ENCODE data around the gene CSPG4.
"Not testable (repeated sequence)": the region's sequence is repeated elsewhere in the genome, so short reads cannot be mapped to it uniquely, and the experiment has no call there.

Gene CSPG4

DNA sequence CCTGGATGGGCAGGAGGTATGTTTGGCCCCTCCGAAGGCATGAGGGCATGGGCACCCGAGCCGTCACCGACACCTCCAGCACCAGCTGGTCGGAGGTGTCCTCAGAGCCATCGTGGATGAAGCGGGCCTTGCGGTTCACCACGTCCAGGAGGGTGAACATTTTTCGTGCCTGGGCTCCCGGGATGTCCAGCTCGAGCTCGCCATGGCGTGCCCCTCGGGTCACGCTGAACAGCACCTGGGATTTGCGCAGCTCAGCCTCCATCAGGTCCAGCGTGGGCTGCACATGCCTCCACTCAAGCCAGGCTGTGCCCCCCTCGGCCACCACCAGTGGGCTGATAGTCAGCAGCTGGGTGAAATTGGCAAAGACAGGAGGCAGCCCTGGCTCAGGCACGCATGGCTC is 23.2 kb downstream of the CSPG4 start:
- not testable (repeated sequence) for DNase-seq

DNA sequence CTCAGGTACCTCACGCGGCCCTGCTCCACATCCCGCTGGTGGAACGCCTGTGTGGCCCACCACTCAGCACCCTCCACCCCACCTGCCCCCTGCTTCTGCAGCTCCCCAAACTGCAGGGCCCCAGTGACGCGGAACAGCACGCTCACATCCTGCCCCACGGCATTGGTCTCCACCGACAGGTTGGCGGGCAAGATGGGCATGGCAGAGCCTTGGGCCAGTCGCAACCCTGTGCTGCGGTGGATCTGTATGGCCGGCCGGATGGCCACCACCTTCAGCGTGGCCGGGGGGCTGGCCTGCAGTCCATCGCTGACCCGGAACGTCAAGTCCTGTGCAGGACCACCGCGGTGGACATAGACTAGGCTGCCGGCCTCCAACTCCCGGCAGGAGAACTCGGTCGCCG is 23.8 kb downstream of the CSPG4 start:
- no peak for DNase-seq

DNA sequence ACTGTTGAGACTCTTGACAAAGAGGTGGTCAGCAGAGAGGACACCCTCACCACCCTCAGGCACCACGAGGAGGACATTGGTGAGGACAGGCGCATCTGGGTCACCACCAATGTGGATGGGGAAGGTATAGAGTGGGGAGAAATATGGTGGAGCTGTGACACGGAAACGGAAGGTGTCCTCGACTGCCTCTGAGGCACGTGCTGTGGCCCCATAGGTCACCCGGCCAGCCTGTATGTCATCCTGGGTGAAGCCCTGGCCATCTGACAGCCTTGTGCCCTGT is 24.4 kb downstream of the CSPG4 start:
- no peak for DNase-seq

DNA sequence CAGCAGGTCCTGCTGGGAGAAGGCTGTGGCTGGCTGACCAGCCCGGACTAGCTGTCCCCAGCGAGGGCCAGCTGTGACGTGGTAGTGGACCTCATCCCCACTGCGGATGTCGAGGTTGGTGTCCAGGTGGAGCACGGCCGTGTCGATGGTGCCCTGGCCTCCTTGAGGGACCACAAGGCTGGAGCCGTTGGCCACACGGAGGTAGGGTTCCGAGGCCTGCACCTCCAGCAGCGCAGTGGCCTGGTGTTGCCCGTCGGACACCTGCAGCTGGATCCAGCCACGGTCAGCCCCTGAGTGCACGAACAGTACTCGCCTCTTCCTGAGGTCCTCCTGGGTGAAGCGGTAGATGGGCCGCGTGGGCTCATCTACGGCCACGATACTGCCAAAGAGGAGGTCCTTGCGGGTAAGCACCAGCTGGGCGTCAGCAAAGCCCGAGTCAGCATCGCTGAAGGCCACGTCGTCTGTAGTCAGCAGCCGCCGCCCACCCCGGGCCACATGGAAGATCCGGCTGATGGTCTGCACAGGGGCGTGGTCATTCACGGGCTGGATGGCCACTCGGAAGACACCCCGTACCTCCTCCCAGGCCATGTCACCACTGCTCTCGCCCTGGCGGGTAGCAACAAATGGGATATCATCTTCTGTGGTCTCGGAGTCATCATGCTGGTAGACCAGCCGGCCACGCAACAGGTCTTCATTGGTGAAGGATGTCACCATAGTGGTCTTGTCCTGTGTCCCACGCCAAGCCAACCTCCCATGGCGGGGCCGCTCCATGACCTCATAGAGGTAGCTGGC is 25.0 kb downstream of the CSPG4 start:
- no peak for DNase-seq

DNA sequence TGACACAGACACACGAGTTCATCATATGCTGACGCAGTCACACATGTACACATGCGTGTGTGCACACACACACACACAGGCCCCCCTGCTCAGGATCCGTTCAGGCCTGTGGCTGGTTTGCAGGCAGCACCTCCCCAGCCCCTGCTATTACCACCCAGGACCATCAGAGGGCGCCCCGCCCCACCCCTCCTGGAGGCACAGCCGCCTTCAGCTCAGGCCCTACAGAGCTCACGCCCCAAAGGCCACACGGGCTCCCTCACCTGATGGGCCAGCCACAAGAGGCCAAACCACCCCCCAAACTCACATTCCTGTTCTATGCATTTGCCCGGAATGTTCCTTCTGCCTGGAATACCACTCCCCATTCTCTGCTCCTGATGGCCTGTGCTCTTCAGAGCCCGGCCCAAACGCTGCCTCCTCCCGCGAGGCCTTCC is 26.4 kb downstream of the CSPG4 start:
- DNase-seq: peak in 44 of 58 donors; percentile 13 to 77 (median 36)

DNA sequence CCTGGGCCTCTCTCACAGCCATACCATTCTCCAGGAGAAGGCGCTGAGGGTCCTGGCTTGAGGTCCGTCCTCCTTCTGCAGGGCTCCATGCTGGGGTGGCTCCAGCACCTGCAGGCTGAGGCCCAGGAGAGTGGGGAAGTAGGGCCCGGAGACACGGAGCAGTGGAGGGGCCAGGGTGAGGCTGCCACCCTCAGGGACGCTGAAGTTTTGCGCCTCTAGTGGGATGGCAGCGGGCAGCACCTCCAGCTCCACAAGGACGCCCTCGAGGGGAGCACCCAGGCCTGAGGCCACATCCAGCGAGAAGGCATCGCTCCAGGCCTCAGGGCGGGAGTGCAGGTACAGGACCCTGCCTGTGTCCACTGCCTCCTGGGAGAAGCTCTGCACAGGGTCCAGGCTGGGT is 27.5 kb downstream of the CSPG4 start:
- no peak for DNase-seq

DNA sequence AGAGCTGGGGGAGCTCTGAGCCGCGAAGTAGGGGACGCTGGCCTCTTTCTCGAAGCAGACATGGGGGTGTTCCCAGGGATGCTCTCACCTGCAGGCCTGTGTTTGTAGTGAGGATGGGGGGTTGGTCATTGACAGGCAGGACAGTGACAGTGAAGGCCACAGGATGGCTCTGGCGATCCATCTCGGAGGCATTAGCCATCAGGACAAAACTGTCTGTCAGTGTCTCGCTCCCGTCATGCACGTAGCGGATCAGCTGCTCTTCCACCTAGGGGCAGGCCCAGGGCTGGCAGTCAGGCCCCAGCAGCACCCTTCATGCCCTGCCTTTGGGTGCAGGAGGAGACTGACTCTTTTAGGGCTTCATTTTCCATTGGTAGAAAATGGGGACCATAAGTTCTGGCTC is 28.0 kb downstream of the CSPG4 start:
- no peak for DNase-seq

DNA sequence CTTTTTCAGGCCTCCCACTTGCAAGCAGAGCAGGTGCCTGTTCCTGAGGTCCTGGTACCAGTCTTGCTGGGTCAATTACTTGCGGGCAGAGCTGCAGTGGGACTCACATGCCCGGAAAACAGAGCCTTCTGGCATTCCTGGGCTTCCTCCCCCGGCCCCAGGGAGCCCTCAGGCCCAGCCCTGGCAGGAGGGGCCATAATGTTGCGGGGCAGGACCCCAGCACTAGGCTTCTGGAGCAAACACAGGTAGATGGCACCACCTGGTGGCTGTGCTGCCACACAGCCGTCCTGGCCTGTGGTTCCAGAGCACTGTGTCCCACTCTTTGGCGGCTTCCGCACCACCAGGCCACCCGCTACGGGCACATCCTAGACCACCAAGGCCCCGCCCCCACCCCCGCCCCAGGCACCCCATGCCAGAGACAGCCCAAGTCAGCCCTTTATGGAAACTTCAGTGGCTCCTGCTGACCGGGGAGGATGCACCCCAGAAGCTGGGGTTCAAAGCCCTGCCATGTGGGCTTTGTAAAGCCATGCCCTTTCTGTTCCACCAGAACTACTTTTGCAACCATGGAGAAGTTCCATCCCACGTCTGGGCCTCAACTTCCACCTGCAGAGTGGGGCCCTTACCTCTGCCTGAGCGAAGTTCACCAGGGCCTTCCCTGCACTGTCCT is 28.9 kb downstream of the CSPG4 start:
- DNase-seq: peak in 50 of 58 donors; percentile 9 to 75 (median 38)

DNA sequence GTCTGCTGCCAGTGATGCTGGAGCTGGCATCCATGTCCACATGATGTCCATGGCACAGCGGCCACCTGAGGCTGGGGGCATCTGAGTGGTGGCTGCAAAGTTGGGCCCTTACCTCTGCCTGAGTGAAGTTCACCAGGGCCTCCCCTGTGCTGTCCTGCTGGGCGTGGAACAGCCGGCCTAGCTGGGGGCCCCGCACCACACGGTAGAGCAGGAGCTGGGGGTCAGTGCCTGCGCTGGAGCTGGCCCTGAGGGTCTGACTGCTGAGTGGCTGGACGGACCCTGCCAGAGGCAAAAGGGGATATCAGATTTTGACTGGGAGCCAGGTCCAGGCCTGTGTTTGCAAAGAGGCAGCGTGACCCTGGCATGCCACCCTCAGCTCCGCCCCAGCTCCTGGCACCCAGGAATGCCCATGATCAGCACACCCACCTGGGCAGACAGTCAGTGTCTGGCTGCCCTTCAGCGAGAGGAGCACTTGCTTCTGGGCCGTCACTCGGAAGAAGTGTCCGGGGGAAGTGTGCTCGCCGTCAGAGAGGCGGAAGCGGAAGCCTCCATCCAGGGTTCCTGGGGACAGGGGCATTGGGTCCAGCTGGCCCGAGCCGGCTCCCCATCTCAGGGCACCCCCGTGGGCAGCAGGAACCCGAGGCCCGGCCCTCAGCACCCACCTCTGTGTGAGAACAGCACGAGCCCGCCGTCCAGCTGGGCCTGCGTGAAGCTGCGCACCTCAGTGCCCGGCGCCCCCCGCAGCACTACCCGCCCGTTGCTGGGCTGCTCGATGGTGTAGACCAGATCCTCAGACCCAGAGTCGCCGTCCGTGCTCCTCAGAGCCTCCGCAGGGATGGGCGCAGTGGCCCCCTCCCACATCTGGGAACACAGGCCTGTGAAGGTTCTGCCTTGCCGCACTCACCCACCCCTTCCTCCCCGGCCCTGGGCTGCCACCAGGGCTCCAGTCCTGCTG is 30.2 kb downstream of the CSPG4 start:
- DNase-seq: no peak

DNA sequence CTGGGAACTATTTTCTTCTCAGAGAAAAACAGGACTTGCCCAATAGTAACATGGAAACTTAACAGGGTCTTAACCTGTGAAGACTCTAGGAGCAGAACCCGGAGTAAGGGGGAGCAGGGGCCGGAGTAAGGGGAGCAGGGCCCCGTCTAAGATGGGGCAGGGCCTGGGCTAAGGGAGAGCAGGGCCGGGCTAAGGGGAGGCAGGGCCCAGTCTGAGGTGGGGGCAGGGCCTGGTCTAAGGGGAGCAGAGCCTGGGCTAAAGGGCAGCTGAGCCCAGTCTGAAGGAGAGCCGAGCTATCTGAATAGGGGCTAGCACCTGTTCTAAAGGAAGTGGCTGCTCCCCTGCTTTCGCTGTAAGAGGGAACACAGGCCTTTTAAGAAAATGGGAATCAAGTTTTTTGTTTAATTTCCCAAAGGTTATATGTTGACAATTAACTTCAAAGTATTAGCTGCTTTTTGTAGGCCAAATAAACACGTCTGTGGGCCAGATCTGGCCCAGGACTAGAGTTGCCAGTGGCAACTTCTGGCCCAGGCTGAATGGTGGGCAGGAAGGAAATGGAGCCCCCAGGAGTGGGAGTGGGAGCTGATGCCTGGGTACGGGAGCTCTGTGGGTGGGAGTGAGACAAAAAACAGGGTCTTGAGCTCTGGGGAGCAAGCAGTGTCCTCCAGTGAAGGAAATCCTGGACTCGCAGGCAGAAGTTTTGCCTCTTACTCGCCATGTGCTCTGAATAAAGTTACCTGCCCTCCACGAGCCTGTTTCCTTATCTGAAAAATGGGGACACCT is 32.5 kb downstream of the CSPG4 start:
- no peak for DNase-seq

DNA sequence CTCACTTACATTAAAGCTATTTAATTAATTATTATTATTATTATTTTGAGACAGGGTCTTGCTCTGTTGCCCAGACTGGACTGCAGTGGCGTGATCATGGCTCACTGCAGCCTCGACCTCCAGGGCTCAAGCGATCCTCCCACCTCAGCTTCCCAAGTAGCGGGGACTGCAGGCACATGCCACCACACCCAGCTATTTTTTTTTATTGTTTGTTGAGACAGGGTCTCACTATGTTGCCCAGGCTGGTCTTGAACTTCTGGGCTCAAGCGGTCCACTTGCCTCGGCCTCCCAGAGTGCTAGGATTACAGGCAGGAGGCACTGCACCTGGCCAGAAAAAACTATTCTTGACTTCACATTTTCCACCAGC is 34.3 kb downstream of the CSPG4 start:
- DNase-seq: not testable (repeated sequence)

DNA sequence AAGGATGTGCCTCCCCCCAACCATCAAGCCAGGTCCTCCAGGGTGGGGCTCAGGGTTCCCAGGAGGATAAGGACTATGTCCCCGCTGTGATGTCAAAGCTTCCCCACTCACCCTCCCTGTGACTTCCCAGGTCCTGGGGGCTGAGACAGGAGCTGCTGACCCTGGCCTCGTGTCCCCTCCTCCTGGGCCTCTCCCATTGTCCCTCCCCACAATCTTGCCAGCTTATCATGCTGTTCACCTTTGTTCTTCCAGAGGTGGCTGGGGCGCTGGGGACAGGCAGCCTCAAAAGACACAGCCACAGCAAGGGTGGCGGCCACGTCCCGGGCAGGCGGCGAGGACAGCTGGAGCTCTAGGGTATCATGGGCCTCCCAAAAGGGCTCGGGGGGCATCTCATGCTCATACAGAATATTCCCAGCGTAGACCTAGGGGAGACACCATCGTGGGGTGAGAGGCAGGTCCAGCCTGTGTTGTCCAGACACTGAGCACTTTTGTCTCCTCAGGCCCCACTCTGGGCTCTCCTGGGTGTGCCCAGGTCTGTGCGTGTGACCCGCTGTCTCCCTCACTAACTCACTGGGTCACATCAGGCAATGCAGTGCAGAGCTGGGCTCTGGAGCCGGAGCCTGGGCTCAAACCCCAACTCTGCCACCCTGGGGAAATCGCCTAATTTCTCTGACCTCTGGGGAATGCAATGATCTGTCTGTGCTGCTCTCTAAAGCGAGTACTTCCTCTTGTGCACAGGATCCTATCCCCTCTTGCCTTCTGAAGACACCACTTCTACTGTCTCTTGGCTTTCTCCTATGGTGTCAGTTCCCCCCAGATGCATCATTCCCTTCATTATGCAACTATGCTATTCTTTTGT is 35.0 kb downstream of the CSPG4 start:
- DNase-seq: no peak

DNA sequence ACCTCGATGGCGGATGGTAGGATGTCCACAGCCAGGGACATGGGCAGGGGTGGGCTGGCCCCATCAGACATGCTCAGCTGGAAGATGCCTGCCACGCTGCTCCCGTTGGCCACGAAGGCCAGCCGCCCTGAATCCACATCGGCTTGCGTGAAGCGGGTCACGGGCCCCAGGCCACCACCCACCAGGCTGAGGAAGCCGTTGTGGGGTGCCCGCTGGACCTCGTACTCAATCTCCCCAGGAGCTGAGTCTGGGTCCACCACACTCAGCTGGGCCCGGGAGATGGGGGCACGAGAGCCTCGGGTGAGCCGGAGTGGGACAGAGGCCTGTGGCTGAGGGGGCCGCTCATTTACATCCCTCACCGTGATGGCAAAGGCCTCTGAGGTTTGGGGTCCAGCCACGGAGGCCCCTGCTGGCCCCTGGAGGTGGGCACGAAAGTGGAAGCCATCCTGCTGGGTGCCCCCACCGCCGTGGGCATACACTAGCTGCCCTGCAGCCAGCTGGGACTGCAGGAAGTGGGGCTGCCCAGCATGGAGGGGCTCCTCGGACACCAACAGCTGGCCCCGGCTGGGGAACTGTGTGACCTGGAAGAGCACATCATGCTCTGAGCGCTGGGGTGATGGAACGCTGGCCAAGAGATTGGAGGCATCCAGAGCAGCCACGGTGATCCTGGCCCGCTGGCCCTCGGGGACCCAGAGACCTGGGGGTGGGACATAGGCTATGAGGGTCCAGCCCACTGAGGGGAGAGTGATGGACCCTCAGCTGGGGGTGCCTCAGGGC is 35.8 kb downstream of the CSPG4 start:
- no peak for DNase-seq

DNA sequence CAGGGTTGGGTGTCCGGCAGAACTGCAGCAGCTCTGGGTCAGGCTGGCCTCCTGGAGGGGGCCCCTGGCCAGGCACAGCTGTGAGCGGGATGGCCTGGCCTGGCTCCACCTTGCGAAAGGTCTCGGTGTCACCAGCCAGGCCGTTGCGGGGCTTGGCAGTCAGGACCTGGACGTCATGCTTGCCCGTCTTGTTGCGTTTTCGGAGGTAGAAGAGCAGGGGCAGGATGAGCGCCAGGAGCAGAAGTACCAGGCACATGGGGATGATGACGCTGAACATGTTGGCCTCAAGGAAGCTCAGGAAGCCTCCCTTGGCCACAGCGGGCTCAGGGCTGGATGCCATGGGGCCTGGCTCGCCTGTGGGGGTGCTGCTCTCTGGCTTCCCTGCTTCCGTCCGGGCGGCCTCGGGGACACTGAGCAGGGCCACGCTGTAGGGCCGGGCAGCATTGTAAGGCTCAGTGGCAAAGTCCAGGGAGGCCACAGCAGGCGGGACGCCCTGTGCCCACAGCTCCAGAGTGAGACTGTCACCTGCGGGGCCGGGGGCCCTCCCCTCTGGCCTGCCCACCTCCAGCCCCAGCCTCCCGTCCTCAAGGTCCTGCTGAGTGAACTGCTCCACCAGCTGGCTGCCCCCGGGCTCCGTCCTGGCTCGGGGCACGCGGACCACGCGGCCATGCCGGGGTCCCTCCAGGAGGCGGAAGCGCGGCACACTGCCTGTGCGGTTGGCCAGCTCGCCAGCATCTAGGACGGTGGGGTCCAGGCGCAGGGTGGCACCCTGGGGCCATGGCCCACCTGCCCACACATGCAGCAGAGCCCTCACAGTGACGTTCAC is 36.9 kb downstream of the CSPG4 start:
- no peak for DNase-seq

DNA sequence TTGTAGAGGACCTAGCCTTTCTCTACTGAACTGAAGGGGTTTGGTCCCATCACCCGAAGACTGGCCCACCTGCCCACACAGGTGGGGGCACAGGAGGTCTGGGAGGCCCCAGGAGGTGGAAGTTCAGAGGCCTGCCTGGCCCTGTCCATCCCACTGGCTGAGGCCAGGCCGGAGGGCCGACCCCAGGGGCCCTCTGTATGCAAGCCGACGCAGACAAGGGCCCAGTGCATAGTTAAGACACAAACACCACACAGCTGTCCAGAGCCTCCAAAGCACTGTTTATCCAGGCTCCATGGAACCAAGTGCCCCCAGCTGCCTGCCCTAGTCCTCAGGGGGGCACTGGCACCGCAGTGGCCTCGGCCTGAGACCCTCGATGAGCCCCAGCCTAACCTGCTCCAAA is 38.3 kb downstream of the CSPG4 start:
- no peak for DNase-seq

DNA sequence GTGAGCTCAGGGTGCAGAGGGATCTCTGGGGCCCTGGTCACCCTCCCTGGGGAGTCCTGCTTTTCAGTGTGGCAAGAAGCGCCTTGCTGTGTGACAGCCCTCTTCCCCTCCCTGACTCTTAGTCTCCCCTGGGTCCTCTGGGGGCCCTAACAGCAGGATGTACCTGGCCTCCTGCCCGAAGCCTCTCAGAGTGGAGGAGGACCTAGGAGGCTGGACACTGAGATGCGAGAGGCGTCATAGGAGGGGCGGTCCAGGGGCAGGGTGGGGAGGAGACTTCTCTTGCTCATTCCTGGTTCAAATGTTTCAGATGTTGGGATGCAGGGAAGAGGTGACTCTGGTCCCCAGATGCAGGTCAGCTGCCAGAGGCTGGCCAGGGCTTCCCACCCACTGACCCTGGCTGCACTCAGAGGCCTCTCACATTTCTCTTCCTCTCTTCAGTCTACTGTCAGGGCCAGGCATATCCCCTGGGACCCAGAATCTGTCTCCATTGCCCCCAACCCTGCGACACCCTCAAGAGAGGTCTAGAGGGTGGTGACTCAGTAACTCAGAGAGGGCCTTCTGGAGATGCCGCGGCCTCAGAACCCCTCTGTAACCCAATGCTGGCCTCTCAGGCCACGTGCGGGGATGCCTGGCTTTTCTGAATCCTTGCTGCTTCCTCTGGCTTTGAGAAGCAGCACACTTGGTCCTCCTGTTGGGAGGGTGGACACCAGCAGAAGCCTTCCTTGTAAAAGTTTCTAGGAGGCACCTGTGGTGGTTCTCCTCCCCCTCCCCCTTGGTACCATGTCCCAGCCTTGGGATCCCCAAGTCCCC is 39.0 kb downstream of the CSPG4 start:
- no peak for DNase-seq

DNA sequence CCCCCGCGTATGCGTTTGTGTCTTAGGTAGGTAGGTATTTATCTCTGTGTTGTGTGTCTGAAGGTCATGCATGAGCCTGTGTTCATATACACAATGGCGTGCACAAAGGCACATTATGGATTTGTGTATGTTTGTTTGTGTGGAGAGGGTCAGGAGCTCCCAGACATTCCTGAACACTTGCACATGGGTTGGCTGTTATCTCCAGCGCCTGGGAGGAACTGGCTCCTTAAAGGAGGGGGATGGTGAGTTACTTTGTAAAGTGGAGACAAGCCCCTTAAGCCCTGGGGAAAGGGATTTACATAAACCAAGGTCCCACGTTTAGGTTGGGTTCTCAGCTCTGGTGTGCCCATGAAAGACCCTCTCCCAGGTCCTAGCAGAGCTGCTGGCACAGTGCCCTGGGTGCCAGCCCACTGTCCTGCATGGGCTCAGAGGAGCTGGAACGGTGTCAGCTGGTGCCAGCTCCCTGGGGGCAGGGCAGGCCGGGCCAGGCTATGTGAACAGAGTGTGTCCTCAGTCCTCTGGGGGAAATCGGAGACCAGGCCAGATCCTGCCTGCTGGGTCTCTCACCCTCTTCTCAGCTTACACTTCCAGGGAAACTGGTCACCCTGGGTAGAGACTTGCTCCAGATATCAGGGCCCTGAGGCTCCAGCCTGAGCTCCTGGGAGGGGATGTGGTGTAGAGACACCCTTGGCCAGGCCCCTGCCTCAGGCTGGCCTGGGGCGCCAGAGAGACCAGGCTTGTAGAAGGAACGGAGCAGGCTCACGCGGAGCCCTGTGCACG is 39.8 kb downstream of the CSPG4 start:
- DNase-seq: peak in 19 of 58 donors; percentile 8 to 39 (median 19)
